Stimulated activated CD8-positive, alpha-beta memory T cell treated with anti-CD3 and anti-CD28 coated beads, Interleukin-15, amount 100 ng/mL, for 24 hours (primary cell): Measurements from ENCODE around the gene C19orf67.

Experiments
- DNase-seq: peaks from one replicate; pipeline ENCODE4 v3.0.0-alpha.2; 2020; ENCODE audit warnings: low read depth

The C19orf67 gene

DNA sequence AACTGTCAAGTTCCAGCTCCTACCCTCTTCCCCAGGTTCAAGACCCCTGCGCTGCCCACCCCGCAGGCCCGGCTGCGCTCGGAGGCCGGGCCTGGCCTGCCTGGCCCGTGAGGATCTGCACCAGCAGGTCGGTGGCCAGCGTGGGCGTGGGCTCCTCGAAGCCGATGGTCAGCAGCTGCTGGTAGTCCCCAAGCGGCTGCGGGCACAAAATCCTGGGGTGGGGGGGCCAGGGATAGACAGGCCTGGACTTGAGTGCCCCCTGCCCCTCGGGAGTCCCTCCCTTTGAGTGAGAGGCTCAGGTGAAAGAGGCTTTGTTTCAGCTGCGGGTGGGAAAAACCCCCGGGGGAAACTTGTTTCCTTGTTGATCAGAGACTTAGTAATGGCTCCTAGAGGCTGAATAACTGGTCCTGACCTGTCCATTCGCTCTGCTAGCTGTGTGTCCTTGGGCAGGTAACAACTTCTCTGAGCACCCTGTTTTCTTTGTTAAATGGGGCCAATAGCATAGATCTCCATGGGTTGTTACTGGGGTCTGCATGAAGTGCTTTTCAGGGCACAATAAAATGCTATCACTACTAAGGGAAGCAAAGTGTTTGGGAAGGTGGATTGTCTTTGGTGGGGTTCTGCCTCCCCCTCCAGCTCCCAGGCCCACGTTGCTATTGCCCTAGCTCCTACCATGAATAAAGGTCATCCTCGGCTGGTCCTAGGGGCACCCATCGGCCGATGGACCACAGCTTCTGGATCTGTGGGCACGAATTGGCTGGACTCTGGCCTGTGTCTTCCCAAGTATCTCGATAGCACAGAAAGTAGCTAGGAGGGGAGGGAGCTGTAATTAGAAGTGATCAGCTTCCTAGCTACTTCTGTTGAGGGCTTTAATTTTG, 3.5 kb downstream of the C19orf67 start:
- DNase-seq: no peak

DNA sequence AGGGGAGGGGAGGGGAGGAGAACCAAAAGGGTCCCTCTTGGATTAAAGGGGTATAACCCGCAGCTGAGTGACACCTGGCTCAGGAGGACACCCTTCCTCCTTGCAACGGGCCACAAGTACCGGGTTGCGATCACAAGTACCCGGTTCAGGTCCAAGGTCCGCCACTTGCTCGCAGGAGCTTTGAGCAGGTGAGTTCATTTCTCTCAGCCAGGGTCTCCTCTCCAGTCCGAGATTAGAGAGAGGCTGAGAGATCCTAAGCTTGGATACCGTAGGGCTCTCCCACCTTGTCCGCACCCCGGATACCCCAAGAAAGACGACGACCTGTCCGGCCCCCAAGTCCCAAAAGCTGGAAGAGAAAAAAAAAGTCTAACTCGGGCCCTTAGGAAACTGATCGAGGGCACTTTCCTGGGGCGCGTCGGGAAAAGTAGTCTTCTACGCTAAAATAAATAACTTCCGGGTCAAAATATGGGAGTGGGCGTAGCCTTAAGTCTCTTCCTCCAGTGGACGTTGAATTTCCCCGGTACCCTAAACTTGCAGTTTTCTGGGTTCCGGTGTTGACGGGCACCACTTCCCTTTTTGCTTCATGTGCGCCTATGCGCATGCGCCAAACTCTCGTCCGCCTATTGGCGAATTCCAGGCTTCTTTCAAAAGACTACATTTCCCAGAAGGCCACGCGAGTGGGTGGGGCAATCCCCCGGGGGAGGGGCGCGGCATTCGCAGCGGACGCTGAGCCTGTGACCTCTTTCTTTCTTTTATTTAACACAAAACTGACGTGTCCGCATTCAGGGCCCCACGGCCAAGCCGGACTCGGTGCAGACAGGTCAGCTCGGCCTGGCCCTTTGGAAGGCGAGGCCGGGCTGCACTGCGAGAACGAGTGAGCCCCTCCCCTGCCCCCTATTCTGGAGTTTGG, 4.4 kb downstream of the C19orf67 start:
- DNase-seq: peak; percentile 97

DNA sequence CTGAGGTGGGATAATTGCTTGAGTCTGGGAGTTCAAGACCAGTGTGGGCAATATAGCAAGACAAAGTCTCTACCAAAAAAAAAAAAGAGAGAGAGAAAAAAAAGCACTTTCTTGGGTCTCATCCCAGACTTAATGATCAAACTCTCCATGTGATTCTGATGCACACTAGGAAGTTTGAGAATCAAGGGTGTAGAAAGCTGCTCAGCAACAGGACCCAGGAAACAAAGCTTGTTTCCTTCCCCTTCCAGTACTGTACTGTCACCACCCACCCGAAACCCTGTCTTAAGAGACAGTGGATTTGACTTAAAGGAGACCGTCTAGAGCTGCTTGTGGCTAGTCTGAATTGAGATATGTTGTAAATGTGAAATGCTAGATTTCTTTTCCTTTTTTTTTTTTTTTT, 7.2 kb downstream of the C19orf67 start:
- DNase-seq: no peak

DNA sequence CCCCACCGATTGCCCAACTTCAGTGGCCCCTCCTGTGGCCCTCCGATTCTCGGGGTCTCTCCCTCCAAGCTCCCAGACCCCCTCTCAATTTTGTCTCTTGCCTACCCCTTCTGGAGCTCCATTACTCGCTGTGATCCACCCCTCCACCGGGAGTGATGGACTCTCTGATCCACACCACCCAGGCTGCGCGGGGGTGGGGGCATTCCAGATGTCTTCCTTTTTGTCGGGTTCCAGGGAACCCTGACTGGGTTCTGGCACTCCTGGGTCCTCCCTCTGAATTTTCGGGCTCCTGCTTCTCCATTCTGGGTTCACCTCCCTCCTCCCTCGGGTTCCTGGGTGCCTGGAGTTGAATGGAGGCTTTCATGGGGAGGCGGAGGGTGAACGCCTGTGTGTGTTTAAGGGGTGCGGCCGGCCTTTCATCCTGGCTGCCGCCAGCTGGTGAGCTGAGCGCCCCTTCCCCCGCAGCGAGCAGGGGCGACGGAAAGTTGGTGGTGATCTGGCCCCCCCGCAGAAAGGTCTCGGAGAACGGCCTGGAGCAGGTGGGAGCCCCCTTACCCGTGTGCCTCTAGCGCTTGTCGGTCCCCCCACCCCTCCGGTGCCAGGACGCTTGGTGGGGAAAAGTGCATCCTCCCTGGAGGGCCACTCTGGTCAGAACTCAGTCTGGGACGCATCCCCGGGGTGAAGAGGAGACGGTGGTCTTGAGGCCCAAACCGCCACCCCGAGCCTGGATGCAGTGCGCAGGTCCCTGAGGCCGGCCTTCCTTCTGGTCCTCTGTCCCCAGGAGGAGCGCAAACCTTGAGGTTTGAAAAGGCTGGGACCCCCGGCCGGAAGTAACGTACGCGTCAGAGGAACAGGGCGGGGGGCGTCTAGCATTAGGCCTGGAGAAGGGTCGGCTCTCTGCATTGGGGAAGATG, 11.4 kb downstream of the C19orf67 start:
- DNase-seq: no peak

DNA sequence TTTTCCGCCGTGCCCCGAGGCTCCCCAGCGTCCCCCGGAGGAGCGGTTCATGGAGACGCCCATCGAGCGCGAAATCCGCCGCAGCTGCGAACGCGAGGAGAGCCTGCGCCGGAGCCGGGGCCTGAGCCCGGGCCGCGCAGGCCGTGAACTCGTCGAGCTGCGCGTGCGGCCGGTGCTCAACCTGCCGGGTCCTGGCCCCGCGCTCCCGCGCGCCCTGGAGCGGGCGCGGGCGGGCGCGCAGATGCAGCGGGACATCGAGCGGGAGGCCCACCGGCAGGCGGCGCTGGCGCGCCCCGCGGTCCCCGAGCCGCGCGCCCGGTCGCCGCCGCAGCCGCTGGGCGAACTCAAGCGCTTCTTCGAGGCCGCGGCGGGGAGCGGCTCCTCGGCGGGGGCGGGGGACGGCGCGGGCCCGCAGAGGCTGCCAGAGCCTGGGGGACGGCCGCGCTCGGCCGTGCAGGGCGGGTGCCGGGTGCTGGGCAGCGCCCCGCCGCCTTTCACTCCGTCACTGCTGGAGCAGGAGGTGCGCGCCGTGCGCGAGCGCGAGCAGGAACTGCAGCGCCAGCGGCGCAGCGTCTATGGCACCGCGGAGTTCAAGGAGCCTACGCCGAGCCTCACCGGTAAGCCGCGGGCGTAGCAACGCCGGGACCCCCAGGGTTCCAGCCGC, 12.2 kb downstream of the C19orf67 start:
- DNase-seq: peak; percentile 55

DNA sequence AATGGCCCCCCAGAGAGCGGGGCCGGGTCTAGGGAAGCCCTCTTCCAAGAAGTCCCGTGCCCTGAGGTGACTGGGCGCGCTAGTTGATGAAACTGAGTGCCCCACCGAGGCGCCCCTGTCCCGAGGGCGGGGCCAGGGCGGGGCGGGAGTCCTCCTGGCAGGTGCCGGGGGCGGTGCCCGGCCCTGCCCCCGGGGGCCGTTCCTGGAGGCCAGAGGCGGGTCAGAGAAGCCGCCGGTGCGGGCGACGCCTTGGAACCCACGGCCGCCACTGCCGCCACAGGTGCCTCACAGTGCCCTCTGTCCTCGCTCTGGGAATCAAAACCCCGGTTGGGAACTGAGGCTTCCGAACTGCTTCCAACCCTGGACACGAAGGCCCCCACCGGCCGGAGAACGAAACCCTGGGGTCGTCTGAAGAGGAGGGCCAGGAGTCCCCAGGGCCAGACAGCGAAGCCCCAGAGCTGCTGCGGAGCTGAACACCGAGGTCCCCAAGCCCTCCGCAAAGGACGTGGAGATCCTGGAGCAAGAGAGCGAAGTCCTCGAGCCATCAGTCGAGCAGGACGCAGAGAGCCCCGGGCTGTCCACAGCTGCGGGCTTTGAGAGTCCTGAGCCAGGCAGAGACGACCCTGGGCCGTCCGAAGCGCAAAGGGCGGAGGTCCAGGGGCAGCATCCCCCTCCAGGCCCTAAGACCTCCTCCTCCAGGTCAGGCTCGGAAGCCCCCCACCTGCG, 12.9 kb downstream of the C19orf67 start, which contains the start of gene MISP3:
Gene MISP3, plus strand, starts transcription at position 252 of the 726 bp plus-strand sequence. CDS start 524 bp downstream, outside the sequence.
- no peak for DNase-seq

DNA sequence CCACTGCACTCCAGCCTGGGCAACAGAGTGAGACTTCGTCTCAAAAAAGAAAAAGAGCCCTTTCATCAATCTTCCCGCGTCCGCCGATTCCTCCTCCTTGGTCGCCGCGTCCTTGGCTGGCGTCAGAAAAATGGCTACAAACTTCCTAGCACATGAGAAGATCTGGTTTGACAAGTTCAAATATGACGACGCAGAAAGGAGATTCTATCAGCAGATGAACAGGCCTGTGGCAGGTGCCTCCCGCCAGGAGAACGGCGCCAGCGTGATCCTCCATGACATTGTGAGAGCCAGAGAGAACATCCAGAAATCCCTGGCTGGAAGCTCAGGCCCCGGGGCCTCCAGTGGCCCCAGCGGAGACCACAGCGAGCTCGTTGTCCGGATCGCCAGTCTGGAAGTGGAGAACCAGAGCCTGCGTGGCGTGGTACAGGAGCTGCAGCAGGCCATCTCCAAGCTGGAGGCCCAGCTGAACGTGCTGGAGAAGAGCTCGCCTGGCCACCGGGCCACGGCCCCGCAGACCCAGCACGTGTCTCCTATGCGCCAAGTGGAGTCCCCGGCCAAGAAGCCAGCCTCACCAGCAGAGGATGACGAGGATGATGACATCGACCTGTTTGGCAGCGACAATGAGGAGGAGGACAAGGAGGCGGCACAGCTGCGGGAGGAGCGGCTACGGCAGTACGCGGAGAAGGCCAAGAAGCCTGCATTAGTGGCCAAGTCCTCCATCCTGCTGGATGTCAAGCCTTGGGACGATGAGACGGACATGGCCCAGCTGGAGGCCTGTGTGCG, 15.1 kb downstream of the C19orf67 start:
- no peak for DNase-seq

DNA sequence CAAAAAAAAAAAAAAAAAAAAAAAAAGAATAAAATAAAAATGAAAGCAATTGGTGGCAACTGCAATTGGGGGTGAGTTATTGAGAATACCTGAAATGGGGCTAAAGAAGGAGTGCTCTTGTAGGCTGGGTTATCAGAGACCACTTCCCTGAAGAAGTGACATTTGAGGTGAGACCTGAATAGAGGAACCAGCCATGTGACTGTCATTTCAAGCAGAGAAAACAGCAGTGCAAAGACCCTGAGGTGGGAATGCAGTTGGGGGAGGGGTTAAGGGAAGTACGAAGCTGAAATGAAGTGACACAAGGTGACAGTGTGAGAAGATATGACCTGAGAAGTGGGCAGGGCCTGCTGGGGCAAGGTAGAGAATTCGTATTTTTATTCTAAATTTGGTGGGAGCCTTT, 19.4 kb downstream of the C19orf67 start:
- DNase-seq: no peak

DNA sequence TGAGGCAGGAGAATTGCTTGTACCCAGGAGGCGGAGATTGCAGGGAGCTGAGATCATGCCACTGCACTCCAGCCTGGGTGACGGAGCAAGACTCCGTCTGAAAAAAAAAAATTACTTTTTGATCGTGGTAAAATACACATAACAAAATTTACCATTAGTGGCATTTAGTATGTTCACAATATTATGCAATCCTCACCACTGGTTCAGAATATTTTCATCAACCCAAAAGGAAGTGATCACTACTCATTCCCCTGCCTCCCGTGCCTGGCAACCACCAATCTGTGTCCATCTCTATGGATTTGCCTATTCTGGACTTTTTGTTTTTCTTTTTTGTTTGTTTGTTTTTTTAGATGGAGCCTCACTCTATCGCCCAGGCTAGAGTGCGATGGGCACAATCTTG, 22.5 kb downstream of the C19orf67 start:
- DNase-seq: no peak

DNA sequence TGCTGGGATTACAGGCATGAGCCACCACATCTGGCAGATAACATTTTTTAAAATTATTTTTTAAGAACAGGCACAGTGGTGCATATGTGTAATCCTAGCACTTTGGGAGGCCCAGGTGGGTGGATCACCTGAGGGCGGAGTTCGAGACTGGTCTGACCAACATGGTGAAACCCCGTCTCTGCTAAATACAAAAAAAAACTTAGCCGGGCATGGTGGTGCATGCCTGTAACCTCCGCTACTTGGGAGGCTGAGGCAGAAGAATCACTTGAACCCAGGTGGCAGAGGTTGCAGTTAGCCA, 23.1 kb downstream of the C19orf67 start:
- no peak for DNase-seq

DNA sequence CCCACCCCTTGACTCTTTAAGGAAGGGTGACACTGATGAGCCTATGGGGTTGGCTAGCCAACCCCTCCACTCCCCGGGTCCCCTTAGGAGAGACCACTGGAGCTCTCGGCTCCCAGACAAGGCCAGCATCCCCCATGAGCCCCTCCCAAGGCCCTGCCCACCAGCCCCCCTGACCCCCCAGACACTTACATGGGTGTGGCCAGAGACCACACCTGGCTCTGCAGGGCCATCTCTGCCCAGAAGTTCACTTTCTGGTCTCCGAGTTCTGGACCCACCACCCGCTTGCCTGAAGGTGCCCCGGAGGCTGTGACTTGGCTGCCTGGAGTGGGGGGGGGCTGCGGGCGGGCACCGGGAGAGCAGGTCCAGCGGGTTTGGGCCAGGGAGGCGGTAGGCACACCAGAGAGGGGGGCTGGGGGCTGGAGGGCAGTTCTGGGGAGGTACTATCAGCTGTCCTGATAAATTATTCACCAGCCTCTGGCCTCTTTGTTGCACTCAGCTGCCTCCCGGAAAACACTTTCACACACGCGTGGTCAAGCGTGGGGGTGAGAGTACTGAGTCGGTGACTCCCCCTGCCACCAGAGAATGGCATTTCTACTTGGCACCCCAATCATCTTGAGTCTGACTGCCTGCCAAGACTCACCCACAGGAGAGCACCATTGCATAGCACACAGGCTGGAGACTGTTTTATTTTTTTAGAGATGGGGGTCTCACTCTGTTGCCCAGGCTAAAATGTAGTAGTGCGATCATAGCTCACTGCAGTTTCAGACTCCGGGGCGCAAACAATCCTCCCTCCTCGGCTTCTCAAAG, 23.6 kb downstream of the C19orf67 start, which contains the start of gene PALM3:
Gene PALM3, minus strand, starts transcription at position 326 of the 807 bp plus-strand sequence. Its CDS starts 96 bp downstream, at position 230.
- no peak for DNase-seq

DNA sequence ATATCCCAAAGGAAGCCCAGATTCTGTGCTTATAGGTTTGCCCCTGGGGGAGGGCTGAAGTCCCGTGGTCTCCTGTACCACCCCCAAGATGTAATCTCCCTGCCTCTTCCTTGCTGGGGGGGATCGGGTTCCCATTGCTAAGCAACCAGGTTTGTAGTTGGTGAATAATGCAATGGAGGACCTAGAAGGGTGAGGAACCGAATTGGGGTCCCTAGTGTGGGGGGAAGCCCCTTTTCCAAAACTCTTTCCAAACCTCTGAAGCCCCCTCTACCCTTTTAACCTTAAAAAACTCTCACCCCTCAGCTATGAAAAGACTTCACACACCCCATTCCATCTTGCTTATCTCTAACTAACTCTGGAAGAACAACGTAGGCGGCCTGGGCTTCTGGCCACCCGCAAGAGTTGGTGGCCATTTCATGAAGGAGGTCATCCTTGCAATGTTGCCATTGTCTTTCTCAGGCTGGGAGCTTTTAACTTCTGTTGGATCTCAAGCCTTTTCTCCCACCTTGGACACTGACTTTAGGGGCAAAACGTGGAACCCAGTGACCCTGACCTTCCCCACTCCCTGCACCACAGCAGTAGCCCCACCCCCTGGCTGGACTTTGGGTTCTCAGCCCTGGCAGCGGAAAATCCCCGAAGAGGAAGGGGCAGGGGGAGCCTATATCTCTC, 24.4 kb downstream of the C19orf67 start:
- no peak for DNase-seq

DNA sequence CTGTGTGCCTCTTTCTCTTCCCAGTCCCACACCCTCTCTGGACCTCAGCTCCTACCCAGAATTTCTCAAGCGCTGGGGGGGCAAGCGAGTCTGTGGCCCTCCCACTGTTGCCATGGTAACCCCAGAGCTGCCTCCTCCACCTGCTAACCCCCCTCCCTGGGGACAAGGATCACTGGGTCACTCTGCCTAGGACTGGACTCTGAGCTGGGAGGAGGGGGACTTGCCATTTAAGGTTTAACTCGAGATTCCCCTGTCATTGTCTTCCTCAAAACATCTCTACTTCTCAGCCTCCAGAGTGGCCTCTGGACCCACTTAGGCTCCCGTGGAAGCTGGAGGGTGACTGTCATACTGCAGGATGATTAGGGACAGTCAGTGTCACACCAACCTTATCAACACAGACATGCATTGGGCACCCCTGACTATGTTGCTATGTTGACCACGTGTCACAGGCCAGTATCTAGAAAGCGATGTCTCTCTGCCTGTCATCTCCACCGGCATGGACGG, 25.9 kb downstream of the C19orf67 start:
- no peak for DNase-seq

DNA sequence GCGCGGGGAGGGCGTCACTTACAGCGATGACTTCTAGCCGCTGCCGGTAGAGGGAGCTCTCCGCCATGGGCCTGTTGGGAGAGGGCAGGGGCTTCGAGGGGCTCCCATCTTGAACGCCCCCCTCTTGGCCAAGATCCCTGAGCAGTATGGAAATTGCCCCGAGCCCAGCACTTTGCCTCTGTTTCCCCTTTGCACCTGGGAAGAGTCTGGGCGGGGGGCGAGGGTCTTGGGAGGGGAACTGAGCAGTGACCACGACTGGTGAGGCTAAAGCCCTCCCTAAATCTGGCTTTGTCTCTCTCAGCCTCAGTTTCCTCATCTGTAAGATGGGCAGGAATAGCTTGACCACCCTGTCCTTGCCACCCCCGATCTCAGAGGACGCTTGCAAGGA, 26.5 kb downstream of the C19orf67 start:
- DNase-seq: peak; percentile 27

DNA sequence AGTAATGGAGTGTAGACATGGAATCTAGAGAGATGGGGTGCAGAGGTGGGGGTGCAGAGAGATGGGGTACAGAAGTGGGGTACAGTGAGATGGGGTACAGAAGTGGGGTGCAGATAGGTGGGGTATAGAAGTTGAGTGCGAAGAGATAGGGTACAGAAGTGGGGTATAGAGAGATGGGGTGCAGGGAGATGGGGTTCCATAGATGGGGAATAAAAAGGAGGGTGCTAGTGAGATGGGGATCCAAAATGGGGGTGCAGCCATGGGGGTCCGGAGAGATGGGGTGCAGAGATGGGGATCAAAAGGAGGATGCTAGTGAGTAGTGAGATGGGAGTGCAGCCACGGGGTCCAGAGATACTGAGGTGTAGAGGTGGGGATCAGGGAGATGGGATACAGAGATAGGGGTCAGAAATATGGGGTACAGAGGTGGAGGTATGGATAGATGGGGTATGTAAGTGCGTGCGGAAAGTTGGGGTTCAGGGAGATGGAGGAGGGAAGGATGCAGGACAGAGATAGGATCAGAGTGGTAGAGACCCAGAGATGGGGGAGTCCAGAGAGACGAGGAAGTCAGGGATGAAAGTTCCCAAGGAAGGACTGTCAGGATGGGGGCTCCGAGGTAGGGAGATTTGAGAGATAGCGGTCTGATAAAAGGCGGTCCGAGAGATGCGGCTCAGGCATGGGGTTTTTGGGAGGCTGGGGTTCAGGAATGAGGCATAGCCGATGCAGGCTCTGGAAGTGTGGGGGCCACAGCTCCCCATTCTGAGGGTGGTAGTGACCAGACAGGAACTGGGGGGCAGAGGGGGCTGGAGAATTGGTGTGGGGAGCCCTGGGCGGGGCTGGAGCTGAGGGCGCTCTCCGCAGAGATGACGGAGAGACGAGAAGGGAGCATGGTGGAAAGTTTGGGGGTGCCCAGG, 27.1 kb downstream of the C19orf67 start:
- DNase-seq: no peak

DNA sequence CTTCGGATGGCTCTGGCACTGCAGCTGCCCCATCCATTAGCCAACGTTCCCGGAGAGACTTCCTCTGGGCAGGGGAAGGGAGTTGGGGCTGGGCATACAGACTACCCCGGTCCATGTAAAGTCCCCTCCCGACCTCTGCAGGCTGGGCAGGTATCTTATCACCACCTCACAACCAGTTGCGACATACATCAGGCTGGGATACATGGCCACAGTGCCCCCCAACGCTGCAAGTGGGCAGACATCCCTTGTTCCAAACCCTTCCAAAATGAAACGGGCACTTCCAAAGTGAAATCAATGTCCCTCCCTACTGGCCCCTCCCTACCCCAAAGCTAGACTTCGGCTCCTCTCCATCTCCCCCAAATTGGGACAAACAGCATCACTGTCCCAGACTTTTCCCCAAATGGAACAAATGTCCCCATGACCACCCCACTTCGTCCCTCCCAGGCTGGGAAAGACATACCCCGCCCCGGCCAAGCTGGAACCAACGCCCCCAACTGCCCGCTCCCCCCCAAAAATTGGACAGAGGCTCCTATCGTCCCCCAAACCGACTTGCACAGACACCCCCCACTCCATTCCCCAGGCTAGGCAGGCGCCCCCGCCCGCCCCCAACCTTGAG, 28.7 kb downstream of the C19orf67 start:
- no peak for DNase-seq
